Measurements from ENCODE around the gene RGL3.

DNA sequence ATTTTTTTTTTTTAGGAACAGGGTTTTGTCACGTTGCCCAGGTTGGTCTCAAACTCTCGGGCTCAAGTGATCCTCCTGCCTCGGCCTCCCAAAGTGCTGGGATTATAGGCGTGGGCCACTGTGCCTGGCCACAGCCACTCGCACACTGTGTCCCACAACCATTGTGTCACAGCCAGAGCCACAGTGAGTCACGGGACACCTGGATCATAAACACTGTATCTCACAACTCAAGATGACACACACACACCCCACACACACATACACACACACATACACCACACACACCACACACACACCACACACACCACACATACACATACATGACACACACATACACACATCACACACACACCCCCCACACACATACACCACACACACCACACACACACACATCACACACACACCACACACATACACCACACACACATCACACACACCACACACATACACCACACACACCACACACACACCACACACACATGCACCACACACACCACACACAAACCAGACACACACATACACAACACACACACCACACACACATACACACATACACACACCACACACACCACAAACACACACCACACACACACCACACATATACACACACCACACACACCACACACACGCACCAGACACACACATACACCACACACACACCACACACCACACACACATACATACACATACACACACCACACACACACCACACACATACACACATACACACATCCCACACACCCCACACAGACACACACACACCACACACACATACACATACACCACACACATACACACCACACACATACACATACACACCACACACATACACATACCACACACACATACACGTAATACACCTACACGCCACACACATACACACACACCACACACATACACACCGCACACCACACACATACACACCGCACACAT lies 45.5 kb upstream of the RGL3 start:
- TF ChIP-seq, protein P1, sequence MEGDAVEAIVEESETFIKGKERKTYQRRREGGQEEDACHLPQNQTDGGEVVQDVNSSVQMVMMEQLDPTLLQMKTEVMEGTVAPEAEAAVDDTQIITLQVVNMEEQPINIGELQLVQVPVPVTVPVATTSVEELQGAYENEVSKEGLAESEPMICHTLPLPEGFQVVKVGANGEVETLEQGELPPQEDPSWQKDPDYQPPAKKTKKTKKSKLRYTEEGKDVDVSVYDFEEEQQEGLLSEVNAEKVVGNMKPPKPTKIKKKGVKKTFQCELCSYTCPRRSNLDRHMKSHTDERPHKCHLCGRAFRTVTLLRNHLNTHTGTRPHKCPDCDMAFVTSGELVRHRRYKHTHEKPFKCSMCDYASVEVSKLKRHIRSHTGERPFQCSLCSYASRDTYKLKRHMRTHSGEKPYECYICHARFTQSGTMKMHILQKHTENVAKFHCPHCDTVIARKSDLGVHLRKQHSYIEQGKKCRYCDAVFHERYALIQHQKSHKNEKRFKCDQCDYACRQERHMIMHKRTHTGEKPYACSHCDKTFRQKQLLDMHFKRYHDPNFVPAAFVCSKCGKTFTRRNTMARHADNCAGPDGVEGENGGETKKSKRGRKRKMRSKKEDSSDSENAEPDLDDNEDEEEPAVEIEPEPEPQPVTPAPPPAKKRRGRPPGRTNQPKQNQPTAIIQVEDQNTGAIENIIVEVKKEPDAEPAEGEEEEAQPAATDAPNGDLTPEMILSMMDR (IDR thresholded peaks at IDR 0.05 in 2 of 3, conservative IDR thresholded peaks at IDR 0.05 in 1 of 3; ENCODE audit: control insufficient read depth in 2 of 3, extremely low read depth in 1 of 3, insufficient read depth in 1 of 3, low read depth in 3 of 3, low read length in 3 of 3) = no peak
- TF ChIP-seq POLR2AphosphoS5 (IDR thresholded peaks at IDR 0.05; ENCODE audit: low read length) = no peak
- no peak for TF ChIP-seq JUND (IDR thresholded peaks at IDR 0.05; ENCODE audit: low read depth, low read length)
- no peak for TF ChIP-seq BRCA1 (IDR thresholded peaks at IDR 0.05; ENCODE audit: low read depth, low read length)
- TF ChIP-seq TARDBP (IDR thresholded peaks at IDR 0.05; ENCODE audit: borderline replicate concordance) = no peak

Data from GM12878 (cell line).